Measurements from ENCODE around the gene TACO1. TPM values are rescaled to one million over a fixed set of nuclear protein-coding genes. Genes with fewer than 3 reads are reported as not detected.

TACO1 gene
- total RNA-seq, 4 donors from 2014 or later: 9.3 to 20.2 (median 10.2) TPM

GRCh38 chr17:63573634-63574033 lies 27.1 kb upstream of the TACO1 start:
- no peaks in the 10 kb centered on the region for H3K9me3 ChIP-seq
- peaks cover 7% of the 10 kb centered on the region for H3K36me3 ChIP-seq
- H3K4me1 ChIP-seq: no peaks in the 10 kb centered on the region
- H3K27me3 ChIP-seq: no peaks in the 10 kb centered on the region
- H3K4me3 ChIP-seq: no peak overlapping the region
- no peak for DNase-seq (ENCODE audit: low spot score in 2 of 2)
- TF ChIP-seq, protein P1, sequence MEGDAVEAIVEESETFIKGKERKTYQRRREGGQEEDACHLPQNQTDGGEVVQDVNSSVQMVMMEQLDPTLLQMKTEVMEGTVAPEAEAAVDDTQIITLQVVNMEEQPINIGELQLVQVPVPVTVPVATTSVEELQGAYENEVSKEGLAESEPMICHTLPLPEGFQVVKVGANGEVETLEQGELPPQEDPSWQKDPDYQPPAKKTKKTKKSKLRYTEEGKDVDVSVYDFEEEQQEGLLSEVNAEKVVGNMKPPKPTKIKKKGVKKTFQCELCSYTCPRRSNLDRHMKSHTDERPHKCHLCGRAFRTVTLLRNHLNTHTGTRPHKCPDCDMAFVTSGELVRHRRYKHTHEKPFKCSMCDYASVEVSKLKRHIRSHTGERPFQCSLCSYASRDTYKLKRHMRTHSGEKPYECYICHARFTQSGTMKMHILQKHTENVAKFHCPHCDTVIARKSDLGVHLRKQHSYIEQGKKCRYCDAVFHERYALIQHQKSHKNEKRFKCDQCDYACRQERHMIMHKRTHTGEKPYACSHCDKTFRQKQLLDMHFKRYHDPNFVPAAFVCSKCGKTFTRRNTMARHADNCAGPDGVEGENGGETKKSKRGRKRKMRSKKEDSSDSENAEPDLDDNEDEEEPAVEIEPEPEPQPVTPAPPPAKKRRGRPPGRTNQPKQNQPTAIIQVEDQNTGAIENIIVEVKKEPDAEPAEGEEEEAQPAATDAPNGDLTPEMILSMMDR (IDR thresholded peaks at IDR 0.05): no peak
- TF ChIP-seq POLR2AphosphoS5 (IDR thresholded peaks at IDR 0.05) (no peak), EP300 (IDR thresholded peaks at IDR 0.05) (no peak), POLR2A (IDR thresholded peaks at IDR 0.05) (no peak)
- WGBS: 86% methylated on average over 5 of the region's 5 CpGs
- H3K27ac ChIP-seq: no peak overlapping the region

DNA sequence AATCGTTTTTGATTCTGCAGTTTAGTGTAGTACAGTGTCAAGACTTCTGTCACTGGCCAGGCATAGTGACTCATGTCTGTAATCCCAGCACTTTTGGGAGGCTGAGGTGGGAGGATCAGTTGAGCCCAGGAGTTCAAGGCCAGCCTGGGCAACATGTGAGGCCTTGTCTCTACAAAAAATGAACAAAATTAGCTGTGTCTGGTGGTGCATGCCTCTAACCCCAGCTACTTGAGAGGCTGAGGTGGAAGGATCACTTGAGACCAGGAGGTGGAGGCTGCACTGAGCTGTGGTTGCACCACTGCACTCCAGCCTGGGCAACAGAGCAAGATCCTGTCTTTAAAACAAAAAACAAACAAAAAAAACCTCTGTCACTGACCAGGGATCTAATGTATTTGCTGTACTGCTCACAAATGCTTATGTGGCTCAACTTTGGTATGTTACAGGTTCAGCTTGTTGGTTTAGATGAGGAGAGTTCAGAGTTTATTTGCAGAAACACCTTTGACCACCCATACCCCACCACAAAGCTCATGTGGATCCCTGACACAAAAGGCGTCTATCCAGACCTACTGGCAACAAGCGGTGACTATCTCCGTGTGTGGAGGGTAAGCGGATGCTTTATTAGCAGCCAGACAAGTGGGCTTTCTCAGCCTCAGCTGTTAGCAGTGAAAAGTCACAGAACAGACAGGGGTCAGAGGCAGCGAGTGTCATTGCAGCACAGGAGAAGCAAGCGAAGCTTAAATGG lies 22.5 kb upstream of the TACO1 start:
- H3K36me3 ChIP-seq: peaks cover 41% of the 10 kb centered on the region
- H3K4me3 ChIP-seq: no peak overlapping the region
- no peaks in the 10 kb centered on the region for H3K4me1 ChIP-seq
- 93% methylated on average over 7 of the region's 7 CpGs for WGBS
- no peak for TF ChIP-seq EP300 (IDR thresholded peaks at IDR 0.05)
- no peak for TF ChIP-seq POLR2A (IDR thresholded peaks at IDR 0.05)
- no peak for TF ChIP-seq POLR2AphosphoS5 (IDR thresholded peaks at IDR 0.05)
- TF ChIP-seq, protein P1 (IDR thresholded peaks at IDR 0.05): no peak
- no peak overlapping the region for H3K27ac ChIP-seq
- no peak for DNase-seq (ENCODE audit: low spot score in 2 of 2)
- H3K9me3 ChIP-seq: no peaks in the 10 kb centered on the region
- H3K27me3 ChIP-seq: no peaks in the 10 kb centered on the region

DNA sequence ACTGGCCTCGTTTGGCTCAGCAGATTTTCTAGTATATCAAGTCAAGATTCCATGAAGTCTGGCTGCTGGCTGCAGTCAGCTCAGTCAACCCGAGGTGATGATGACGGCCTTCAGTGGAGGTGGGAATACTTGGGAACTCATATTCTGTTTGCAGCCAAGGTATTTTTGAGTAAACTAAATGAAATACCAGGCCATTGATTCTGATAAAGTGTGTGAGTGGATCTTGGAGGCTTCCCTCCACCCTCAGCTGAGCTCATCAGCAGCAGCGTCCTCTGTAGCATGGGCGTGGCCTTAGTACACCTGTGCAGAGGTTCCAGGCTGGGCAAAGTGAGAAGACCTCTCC lies 22.0 kb upstream of the TACO1 start:
- Histone ChIP-seq H3K27ac (no peak overlapping the region), H3K36me3 (peaks cover 46% of the 10 kb centered on the region)
- TF ChIP-seq POLR2A (IDR thresholded peaks at IDR 0.05): no peak
- TF ChIP-seq POLR2AphosphoS5 (IDR thresholded peaks at IDR 0.05): no peak
- no peak for TF ChIP-seq EP300 (IDR thresholded peaks at IDR 0.05)
- TF ChIP-seq, protein P1 (IDR thresholded peaks at IDR 0.05): no peak

GRCh38 chr17:63579633-63580032 lies 21.1 kb upstream of the TACO1 start:
- Histone ChIP-seq H3K27me3 (no peaks in the 10 kb centered on the region), H3K27ac (no peak overlapping the region), H3K9me3 (no peaks in the 10 kb centered on the region), H3K36me3 (peaks cover 54% of the 10 kb centered on the region), H3K4me3 (no peak overlapping the region), H3K4me1 (no peaks in the 10 kb centered on the region)
- no peak for DNase-seq (ENCODE audit: low spot score in 2 of 2)
- no peak for TF ChIP-seq POLR2AphosphoS5 (IDR thresholded peaks at IDR 0.05)
- no peak for TF ChIP-seq POLR2A (IDR thresholded peaks at IDR 0.05)
- TF ChIP-seq, protein P1 (IDR thresholded peaks at IDR 0.05): no peak
- no peak for TF ChIP-seq EP300 (IDR thresholded peaks at IDR 0.05)
- WGBS: 90% methylated on average over 11 of the region's 11 CpGs

More for the DNA sequence above, 22.0 kb upstream of the TACO1 start:
- no peak for DNase-seq (ENCODE audit: low spot score in 2 of 2)
- 84% methylated on average over 5 of the region's 5 CpGs for WGBS
- H3K9me3 ChIP-seq: no peaks in the 10 kb centered on the region
- H3K27me3 ChIP-seq: no peaks in the 10 kb centered on the region
- H3K4me3 ChIP-seq: no peak overlapping the region
- no peaks in the 10 kb centered on the region for H3K4me1 ChIP-seq

- no peaks in the 10 kb centered on the region for H3K9me3 ChIP-seq
- H3K36me3 ChIP-seq: peaks cover 86% of the 10 kb centered on the region
- TF ChIP-seq POLR2A (IDR thresholded peaks at IDR 0.05) (no peak), POLR2AphosphoS5 (IDR thresholded peaks at IDR 0.05) (no peak), EP300 (IDR thresholded peaks at IDR 0.05) (no peak)
- TF ChIP-seq, protein P1 (IDR thresholded peaks at IDR 0.05): no peak
- WGBS: 95% methylated on average over 5 of the region's 5 CpGs
- no peak for DNase-seq (ENCODE audit: low spot score in 2 of 2)
- no peaks in the 10 kb centered on the region for H3K27me3 ChIP-seq
- H3K27ac ChIP-seq: no peak overlapping the region
- no peaks in the 10 kb centered on the region for H3K4me1 ChIP-seq
- no peak overlapping the region for H3K4me3 ChIP-seq
Observed at GRCh38 chr17:63587770-63588169, 12.9 kb upstream of the TACO1 start.

Data from suprapubic skin (tissue), 4 donors.